ENCODE data around the gene SCAF11. TPM values are rescaled to one million over a fixed set of nuclear protein-coding genes. Genes with fewer than 3 reads are reported as not detected.

SCAF11 gene
- total RNA-seq, 4 donors from 2014 or later = 109 to 144 (median 135) TPM

- 92 to 96% methylated on average over 4 of the region's 4 CpGs for WGBS, 2 donors
- intact Hi-C loops (cut with DNase I; ENCODE audit: low total_unique reads) = no loop called here
- no peak for TF ChIP-seq POLR2A (IDR thresholded peaks at IDR 0.05)
- TF ChIP-seq, protein P1, sequence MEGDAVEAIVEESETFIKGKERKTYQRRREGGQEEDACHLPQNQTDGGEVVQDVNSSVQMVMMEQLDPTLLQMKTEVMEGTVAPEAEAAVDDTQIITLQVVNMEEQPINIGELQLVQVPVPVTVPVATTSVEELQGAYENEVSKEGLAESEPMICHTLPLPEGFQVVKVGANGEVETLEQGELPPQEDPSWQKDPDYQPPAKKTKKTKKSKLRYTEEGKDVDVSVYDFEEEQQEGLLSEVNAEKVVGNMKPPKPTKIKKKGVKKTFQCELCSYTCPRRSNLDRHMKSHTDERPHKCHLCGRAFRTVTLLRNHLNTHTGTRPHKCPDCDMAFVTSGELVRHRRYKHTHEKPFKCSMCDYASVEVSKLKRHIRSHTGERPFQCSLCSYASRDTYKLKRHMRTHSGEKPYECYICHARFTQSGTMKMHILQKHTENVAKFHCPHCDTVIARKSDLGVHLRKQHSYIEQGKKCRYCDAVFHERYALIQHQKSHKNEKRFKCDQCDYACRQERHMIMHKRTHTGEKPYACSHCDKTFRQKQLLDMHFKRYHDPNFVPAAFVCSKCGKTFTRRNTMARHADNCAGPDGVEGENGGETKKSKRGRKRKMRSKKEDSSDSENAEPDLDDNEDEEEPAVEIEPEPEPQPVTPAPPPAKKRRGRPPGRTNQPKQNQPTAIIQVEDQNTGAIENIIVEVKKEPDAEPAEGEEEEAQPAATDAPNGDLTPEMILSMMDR (IDR thresholded peaks at IDR 0.05) = no peak
- no peak for DNase-seq (ENCODE audit: low spot score in 2 of 2)
- no peak overlapping the region for H3K4me3 ChIP-seq (ENCODE audit: low read depth, poor library complexity, severe bottlenecking)
These were observed 27.6 kb downstream of the SCAF11 start for GRCh38 chr12:45962553-45963325.

DNA sequence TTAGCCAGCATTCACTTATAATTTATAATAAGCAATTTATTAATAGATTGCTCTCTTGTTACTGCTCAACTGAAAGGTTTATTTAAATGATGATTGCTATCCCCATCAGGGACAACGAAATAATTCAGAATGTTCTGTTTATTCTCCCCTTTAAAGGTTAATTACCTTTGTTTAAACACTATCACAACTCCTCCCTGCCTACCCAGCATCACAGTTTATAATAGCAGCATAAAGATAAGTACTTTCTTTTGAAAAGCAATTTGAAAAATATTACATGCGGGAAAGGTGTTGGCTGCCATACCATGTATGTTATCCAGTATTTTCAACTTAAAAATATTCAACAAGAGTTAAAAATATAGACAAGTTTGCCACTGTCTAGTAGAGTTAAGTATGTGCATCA, 30.6 kb downstream of the SCAF11 start:
- intact Hi-C loops (cut with DNase I; ENCODE audit: low total_unique reads) = no loop called here
- WGBS, 2 donors = 86 to 89% methylated on average over 2 of the region's 2 CpGs
- no peak for DNase-seq (ENCODE audit: low spot score in 2 of 2)
- H3K4me3 ChIP-seq (ENCODE audit: low read depth, poor library complexity, severe bottlenecking) = no peak overlapping the region
- TF ChIP-seq, protein P1 (IDR thresholded peaks at IDR 0.05) = no peak
- TF ChIP-seq POLR2A (IDR thresholded peaks at IDR 0.05) = no peak

DNA sequence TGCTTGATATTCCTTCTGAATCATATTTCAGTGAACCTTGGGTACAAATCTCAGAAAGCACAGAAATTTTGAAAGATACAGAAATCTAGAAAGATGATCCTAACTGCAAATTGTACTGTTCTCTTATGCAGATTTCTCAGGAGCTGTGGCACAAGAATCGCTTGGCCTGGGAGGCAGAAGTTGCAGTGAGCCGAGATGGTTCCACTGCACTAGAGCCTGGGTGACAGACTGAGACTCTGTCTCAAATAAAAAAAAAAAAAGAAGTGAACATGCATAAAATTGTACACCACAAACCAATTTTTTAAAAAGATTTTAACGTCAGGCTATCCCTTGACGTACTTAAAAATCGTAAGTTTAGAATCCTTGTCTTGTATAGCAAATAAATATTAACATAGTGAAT, 31.3 kb downstream of the SCAF11 start:
- H3K4me3 ChIP-seq (ENCODE audit: low read depth, poor library complexity, severe bottlenecking) = no peak overlapping the region
- intact Hi-C loops (cut with DNase I; ENCODE audit: low total_unique reads) = no loop called here
- TF ChIP-seq, protein P1 (IDR thresholded peaks at IDR 0.05) = no peak
- no peak for TF ChIP-seq POLR2A (IDR thresholded peaks at IDR 0.05)
- WGBS, 2 donors = 96% methylated on average over 5 of the region's 5 CpGs
- DNase-seq (ENCODE audit: low spot score in 2 of 2) = no peak

DNA sequence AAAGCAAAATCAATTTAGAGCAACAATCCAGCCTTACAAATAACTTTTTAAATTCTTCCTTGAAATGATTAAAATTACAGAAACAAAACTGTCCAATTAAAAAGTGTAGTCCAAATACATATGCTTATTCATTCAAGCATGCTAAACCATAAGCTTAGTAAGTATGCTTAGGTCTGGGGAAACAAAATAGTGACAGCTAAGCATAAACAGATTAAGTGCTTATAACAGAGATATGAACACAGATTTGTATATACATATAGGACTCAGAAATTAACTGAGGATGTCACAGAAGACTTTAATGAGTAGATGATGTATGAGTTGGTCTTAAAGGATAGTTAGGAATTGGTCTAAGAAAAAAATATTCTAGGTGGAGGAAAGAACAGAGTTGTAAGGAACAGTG, 41.8 kb downstream of the SCAF11 start:
- intact Hi-C loops (cut with DNase I; ENCODE audit: low total_unique reads) = no loop called here
- H3K4me3 ChIP-seq (ENCODE audit: low read depth, poor library complexity, severe bottlenecking) = no peak overlapping the region
- DNase-seq (ENCODE audit: low spot score in 2 of 2) = no peak
- TF ChIP-seq, protein P1 (IDR thresholded peaks at IDR 0.05) = no peak
- no peak for TF ChIP-seq POLR2A (IDR thresholded peaks at IDR 0.05)

GRCh38 chr12:45946435-45946834, 43.9 kb downstream of the SCAF11 start:
- 97 to 100% methylated on average over 1 of the region's 1 CpG for WGBS, 2 donors
- H3K4me3 ChIP-seq (ENCODE audit: low read depth, poor library complexity, severe bottlenecking) = no peak overlapping the region
- TF ChIP-seq POLR2A (IDR thresholded peaks at IDR 0.05) = no peak
- TF ChIP-seq, protein P1 (IDR thresholded peaks at IDR 0.05) = no peak
- intact Hi-C loops (cut with DNase I; ENCODE audit: low total_unique reads) = no loop called here
- no peak for DNase-seq (ENCODE audit: low spot score in 2 of 2)

DNA sequence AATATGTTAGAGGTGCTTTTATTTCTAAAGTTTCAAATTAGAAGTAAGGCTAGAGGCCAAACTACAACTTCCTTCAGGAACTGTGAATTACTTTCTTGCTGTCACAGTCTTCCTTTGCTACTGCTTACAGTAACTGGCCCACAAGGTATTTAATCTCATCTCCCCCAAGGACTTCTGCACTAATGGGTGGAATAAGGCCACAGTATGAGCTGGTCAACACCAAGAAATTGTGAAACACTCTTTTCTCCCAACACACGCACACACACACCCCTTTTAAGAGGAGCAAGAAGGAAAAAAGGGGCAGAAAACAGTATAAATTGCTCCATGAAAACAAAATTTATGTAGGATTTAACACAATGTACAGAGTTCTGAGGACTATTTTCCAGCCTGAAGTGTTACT, 45.6 kb downstream of the SCAF11 start:
- no peak for DNase-seq (ENCODE audit: low spot score in 2 of 2)
- intact Hi-C loops (cut with DNase I; ENCODE audit: low total_unique reads) = no loop called here
- WGBS, 2 donors = 95 to 100% methylated on average over 1 of the region's 1 CpG
- no peak overlapping the region for H3K4me3 ChIP-seq (ENCODE audit: low read depth, poor library complexity, severe bottlenecking)
- TF ChIP-seq, protein P1 (IDR thresholded peaks at IDR 0.05) = no peak
- no peak for TF ChIP-seq POLR2A (IDR thresholded peaks at IDR 0.05)
